Measurements from ENCODE around the gene ADAMTS17.
"Not testable (repeated sequence)": the region's sequence is repeated elsewhere in the genome, so short reads cannot be mapped to it uniquely, and the experiment has no call there.

Gene ADAMTS17

GRCh38 chr15:100340721-100341238 is 995 bp downstream of the ADAMTS17 start:
- DNase-seq (ENCODE audit: low spot score) = no peak

- DNase-seq (ENCODE audit: low spot score) = no peak
These were observed 1.8 kb downstream of the ADAMTS17 start for GRCh38 chr15:100339999-100340398.

- DNase-seq (ENCODE audit: low spot score) = not testable (repeated sequence)
These were observed 2.3 kb downstream of the ADAMTS17 start for GRCh38 chr15:100339451-100339850.

DNA sequence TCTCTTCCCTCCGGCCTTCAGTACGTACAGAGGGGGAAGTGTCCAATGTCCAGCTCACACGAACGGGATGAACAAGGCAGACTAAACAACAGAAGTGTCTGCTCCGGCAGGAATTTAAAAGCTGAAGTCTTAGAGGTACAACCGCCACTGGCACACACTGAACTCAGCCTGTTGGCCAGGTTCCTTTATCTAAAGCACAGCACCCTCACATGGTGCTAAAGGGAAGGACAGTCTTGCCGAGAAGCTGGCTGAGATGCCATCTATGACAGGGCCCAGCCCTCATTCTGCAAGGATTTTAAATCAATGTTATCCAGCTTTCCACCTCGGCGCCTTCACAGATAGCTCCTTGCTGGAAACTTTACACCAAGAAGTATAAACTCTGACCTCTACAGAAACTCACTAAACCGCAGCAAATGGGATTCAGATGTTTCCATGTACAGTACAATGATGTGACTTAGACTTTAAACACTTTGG is 2.8 kb downstream of the ADAMTS17 start:
- peak; percentile 40 for DNase-seq (ENCODE audit: low spot score)

DNA sequence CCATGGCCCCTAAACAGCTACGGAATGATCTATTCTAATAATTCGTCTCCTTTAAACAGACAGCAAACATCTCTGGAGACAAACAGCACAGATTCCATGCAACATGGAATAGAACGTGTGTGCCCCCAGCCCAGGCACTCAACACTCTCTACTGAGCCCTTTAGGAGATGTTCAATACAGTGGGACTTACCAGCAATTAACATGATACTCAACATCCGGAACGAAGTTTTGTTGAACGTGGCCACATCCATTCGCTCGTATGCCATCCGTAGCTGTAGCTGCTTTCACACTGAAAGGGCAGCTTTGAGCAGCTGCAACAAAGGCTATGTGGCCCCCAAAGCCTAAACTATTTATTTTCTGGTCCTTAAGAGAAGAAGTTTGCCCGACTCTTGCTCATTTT is 3.5 kb downstream of the ADAMTS17 start:
- DNase-seq (ENCODE audit: low spot score) = no peak

- DNase-seq (ENCODE audit: low spot score) = no peak
These were observed 4.4 kb downstream of the ADAMTS17 start for GRCh38 chr15:100337096-100338044.

DNA sequence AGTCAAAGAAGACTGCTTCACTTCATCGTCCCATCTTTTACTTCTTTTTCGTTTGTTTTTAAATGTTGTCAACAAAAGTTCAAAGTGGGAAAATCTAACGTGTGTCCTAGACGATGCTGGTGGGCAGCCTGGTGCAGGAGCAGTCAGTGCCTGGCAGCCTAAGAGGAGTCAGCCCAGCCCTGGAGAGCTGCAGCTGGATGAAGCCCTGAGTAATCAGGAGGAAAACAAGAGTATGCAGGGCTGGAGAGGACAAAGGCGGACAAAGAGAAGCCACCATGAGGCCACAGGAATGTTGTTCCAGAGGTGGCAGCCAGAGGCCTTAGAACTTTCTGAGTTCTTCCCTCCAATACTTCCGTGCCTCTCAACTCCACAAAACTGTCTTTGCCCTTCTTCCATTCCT is 5.7 kb downstream of the ADAMTS17 start:
- DNase-seq (ENCODE audit: low spot score) = no peak

DNA sequence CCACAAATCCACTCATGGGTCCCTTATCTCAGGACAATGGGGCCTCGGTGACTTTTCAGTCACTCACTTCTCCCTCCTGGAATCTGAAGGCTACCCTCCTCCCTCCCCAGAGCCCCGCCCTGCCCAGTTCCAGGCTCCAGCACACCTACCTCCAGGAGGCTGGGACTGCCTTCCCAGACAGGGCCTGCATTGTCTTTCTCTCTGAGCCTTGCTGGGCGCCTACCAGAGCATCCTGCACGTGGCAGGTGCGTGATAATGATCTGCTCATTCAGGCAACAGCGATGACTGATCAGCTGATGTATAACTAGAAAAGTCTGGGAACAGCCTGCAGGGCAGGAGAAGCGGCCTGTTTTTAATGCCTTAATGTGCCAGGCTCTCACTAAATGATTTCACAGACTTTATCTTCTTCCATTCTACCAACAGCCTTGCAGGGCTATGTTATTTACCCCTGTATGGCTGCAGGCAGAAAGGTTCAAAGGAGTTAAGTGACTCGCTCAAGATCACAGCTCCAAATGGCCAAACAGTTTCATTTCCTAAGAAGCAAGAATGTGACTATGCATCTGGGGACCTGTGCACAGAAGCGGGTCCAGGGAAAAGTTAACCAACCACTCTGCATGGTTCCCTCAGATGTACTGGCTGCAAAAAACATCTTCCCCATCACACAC is 6.3 kb downstream of the ADAMTS17 start:
- DNase-seq (ENCODE audit: low spot score) = no peak

GRCh38 chr15:100334905-100335304 is 6.9 kb downstream of the ADAMTS17 start:
- DNase-seq (ENCODE audit: low spot score) = no peak

DNA sequence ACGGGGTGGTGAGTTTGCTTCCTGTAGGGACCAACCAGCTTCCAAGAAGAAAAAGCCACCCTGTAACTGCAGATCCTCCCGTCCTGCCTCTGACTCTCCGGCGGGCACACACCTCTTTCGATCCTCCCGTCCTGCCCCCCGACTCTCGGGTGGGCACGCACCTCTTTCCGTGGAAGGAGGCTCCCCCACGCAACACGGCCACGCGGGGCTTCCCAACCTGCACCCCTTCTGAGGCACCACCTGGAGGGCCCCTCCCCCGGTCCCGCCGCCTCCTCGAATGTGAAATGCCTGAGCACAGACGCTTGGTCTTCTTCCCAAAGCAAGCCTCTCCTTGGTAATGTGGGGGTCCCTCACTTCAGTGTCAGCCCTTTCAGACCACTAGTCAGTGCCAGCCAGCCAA is 7.3 kb downstream of the ADAMTS17 start:
- DNase-seq (ENCODE audit: low spot score) = no peak

GRCh38 chr15:100334015-100334414 is 7.8 kb downstream of the ADAMTS17 start:
- DNase-seq (ENCODE audit: low spot score) = no peak

DNA sequence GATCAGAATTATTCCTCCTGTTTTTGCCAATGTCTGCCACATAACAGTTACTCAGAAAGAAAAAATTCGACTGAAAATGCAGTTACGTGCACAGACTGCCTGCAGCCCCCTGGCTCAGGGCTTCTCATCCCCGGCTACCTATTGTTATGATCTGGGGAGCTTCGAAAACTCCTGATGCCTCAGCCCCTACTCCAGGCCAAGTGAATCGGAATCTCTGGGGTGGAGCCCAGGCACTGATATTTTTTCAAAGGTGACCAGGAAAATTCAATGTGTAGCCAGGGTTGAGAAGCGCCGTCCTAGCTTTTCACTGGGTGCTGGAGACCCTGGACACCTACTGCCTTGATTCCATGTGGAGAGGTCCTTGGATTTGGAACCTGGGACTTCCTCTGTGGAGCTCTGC is 8.5 kb downstream of the ADAMTS17 start:
- no peak for DNase-seq (ENCODE audit: low spot score)

DNA sequence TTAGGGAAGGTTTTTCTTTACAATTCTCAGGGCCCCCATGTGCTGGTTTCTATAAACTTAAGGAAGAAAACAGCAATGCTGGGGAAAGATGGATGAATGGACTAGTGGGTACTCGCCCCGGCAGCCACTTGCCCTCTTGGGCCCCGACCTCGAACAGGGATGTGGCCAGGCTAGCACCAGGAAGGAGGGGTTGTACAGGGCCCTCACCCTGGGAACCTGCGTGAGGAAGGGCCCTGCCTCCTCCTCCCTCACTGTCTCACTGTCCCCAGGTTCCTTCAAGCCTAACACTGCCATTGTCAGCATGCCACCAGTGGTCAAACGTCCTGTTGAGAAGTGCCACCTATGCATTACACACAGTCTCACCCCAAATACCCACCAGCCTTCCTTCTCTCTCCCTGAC is 9.1 kb downstream of the ADAMTS17 start:
- no peak for DNase-seq (ENCODE audit: low spot score)

GRCh38 chr15:100332231-100332630 is 9.5 kb downstream of the ADAMTS17 start:
- no peak for DNase-seq (ENCODE audit: low spot score)

- DNase-seq (ENCODE audit: low spot score) = no peak
These were observed 11.1 kb downstream of the ADAMTS17 start for GRCh38 chr15:100330629-100331215.

GRCh38 chr15:100330221-100330620 is 11.6 kb downstream of the ADAMTS17 start:
- DNase-seq (ENCODE audit: low spot score) = no peak

DNA sequence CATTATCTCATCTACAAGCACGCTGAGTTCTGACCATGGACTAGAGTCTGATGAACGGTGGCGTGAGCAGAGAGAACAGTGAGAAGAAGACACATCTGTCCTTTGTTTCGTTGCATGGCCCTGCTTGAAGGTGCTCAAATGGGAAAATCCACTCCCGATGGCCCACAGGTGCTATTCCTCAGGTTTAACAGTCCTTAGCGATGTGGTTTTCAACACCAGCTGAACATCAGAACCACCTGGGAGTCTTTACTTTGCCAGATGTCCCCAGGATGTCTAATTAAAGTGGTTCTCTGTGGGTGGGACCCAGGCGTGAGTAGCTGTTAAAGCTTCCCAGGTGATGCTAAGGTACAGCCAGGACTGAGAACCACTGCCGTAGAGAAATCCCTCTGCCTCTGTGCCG is 13.0 kb downstream of the ADAMTS17 start:
- DNase-seq (ENCODE audit: low spot score) = no peak

- DNase-seq (ENCODE audit: low spot score) = no peak
These were observed 22.9 kb downstream of the ADAMTS17 start for GRCh38 chr15:100318880-100319279.

DNA sequence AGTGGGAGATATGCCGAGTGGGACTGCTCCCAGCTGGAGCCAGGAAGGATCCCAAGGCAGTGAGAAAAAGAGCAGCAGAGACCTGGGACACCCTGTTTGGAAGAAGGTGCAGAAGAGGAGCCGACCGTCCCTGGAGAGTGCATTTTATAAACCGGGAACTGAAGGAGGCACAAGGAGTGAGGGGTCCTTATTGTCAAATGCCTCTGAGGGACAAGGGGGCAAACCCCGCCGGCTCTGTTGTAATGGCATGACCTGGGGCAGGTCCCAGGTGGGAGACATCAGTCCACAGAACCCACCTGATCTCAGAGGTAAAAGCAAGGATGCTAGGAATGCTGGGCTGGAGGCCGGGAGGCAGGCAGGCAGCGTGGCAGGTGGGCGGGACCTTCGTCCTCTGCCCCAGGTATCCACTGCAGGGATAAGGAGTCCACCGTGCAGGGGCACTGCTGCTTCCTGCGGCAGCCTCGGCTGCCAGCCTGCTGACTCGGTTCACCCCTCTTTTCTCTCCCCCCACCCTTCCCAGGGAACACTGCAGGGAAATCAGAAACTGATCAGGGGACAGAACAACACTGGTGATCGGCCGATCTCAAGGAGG is 26.9 kb downstream of the ADAMTS17 start:
- DNase-seq (ENCODE audit: low spot score) = no peak

DNA sequence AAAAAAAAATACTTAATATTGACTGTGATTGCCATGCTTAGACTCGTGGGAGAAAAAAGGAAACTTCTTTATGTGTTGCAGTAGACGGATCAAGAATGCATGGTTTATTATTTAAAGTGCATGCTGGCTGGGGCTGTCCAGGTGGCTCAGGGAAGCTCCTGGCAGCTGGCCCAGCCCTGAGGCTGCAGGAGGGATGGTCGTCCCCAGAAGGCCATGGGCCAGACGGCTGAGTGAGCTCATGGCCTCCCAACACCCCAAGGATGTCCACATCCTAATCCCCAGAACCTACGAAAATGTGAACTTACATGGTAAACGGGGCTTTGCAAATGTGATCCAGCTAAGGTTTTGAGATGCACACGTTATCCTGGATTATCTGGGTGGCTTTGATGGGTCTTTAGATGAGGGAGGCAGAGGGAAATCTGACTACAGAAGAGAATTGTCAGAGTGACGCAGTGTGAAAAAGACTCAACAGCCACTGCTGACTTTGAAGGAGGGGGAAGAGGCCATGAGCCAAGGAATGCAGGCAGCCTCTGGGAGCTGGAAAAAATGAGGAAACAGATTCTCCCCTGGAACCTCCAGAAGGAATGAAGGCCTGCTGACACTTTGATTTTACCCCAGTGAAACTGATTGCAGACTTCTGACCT is 29.8 kb downstream of the ADAMTS17 start:
- DNase-seq (ENCODE audit: low spot score) = no peak

DNA sequence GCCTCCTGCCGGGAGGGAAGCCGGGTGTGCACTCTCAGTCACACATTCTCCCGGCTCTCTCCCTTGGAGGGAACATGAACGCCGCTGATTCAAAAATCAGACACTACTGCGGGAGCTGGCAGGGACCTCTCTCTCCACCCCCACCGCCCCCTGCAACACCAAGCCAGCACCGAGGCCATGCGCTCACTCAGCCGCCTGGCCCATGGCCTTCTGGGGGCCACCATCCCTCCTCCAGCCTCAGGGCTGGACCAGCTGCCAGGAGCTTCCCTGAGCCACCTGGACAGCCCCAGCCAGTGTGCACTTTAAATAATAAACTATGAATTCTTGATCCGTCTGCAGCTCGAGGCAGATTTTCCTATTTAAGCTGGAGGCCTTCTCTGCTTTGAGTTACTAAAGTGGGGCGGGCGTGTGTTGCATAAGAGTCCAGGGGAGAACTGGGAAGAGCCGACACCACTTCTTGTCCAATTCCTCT is 30.6 kb downstream of the ADAMTS17 start:
- no peak for DNase-seq (ENCODE audit: low spot score)

All from AG08396 (cell line).